HG03575 (cell line): ENCODE data around the gene PDGFA.
"Not testable (repeated sequence)": the region's sequence is repeated elsewhere in the genome, so short reads cannot be mapped to it uniquely, and the experiment has no call there.

Source experiments
- ATAC-seq: cut with Tn5 transposase; IDR thresholded peaks from one replicate; pipeline ENCODE4 v1.9.1; 2021; ENCODE audit not compliant: unreplicated experiment, insufficient number of reproducible peaks, low FRiP score; ENCODE audit errors: extremely low read depth

PDGFA gene

DNA sequence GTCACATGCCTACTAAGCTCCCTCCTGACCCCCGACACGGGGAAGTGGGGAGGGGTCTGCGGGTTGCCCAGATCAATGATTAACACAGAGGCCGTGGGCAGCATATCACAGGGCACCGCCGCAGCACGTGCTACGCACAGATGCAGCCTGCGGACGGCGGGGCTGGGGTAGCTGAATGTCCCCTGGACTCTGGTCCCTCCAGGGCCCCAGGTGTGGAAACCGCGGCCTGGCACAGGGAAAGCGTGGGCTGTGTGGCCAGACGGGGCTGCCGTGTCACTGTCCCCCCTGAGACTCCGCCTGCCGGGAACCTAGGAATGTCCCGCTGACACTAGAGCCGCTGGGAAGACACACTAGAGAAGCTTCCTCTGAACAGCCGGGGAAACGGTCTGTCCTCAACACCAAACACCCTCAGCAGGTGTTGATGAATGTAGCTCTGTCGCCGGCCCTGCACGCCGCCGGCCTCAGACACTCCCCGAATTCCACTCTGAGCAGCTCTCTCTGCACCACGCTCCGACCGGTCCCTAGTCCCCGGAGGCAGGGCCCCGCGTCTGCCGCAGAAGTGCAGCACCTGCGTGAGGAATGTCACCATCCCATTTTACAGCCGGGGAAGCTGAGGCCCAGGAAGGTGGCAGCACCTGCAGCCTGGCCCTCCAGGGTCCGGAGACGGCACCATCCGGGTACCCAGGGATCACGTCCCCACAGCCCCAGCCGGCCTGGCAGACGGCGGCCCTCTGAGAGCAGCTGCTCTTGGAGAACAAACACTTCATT is 33.4 kb upstream of the PDGFA start:
- no peak for ATAC-seq

GRCh38 chr7:552151-552867 is 32.7 kb upstream of the PDGFA start:
- not testable (repeated sequence) for ATAC-seq

- ATAC-seq: not testable (repeated sequence)
Measured at GRCh38 chr7:551615-551970, 31.9 kb upstream of the PDGFA start.

- no peak for ATAC-seq
Measured at GRCh38 chr7:550881-551614, 31.4 kb upstream of the PDGFA start.

DNA sequence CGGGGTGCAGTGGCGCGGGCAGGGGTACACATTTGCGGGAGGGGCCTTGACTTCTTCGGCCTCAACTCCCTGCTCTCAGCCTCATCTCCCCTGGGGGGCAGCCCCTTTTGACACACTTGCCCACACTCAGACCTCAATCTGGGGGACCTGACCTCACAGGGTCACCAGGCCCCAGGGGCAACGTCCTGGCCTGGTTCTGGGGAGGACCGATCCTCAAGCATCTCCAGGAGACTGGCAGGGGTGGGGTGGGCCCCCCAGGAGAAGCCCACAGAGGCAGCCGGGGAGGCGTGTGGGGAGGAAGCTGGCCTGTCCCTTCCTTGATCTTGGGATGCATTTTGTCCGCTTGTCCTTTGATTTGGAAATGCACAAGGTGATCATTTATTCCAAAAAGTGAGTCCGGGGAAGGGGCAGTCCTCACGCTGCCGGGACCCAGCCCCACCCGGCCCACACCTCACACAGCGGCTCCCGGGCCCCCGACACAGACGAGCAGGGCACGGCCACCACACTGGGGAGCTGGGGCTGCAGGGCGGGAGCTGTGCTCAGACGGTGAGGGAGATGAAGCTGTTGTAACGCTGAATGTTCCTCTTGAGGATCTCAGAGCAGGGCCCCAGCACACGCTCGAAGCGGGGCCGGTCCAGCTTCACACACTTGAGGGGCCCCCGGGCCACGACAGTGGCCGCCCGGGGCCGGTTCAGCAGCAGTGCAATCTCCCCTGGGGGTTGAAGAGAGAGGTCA is 30.4 kb upstream of the PDGFA start:
- ATAC-seq: no peak

- no peak for ATAC-seq
Measured at GRCh38 chr7:549066-549890, 29.6 kb upstream of the PDGFA start.

DNA sequence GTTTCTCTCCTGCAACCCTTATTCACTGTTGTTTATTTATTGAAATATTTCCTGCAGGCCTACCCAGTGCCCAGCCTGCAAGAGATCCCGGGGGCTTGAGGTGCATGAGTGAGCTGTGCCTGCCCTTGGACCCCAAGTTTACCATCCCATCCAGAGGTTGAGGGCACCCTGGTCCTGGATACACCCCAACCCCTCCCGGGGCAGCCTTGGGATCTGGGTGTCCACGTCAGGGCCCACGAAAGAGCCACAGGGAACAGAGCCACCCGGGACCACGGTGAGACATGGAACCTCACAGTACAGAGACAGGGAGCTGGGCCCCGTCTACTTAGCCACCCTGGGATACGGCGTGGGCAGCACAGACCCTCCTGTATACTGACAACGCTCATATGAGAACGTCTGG is 28.8 kb upstream of the PDGFA start:
- ATAC-seq: no peak

DNA sequence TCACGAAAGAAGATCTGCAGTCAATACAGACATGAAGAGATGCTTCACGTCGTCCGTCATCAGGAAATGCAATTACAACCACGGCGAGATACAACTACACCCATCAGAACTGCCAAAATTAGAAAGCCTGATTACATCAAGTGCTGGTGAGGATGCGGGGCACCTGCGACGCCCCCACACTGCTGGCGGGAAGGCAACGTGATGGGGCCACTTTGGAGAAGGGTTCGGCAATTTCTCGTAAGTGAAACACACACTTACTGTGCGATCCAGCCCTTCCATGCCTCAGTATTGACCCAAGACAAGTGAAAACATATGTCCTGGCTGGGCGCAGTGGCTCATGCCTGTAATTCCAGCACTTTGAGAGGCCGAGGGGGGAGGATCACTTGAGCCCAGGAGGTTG is 25.8 kb upstream of the PDGFA start:
- ATAC-seq: no peak

DNA sequence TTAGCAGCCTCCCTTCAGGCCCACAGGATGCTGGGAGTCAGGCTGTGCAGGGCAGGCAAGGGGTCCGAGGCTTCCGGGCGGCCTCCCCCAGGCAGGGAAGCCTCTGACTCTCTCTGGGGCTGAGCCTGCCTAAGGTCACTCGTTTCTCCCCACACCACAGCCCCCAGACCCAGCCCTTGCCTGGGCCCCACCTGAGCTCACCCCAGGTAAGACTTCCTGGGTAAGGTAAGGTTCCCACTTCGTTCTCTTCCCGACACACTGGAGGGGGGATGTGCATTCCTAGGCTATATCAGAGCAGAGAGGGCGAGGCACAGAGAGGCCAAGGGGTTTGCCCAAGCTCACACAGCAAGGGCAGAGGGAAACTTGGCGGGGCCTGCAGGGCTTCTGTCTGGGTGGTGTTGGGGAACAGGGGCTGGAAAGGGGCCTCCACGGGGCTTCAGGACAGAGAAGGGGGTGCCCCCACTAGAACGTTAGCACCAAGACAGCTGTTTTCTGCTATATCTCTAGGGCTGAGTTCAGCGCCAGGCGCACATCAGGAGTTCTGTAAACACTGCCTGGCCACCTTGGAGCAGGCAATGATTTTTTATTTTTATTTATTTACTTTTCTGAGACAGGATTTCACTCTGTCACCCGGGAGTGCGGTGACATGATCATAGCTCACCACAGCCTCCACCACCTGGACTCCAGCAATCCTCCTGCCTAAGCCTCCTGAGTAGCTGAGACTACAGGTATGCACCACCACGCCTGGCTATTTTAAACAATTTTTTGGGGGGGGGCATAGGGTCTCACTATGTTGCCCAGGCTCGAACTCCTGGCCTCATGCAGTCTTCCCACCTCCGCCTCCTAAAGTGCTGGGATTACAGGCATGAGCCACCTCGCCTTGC is 24.9 kb upstream of the PDGFA start:
- ATAC-seq: no peak

DNA sequence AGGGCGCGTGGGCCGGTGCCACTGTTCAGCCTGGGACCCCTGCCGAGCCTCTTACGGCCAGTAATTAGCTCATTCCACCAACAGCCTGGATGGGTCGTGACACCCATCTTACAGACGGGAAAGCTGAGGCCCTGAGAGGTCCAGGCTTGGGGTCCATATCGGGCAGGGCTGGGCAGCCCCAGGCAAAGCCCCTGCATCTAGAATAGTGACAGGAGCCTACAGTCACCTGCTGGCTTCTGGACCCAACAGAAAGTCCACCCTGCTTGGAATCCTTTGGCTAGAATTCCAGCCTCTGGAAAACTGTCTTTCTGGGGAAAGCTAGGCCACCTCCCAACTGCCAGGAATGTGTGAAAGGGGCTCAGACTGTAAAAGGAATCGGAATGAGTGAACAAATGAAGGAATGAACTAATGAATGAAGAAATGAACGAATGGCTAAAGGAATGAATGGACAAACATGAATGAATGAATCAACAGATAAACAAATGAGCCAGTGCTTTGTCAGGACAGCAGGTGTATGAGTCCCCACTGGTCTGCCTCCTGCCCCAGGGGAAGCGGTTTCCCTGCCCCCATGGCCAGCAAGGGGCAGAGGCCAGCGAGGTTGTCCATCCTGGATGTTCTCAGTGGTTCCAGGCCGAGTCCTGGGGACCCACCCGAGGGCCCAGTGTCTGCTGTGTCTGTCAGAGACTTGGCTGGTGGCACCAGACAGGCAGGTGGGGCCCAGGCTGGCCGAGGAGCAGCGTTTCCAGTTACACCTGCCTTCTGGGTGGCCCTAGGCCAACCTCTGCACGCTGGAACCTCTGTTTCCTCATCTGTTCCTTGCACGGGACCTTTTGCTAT is 24.1 kb upstream of the PDGFA start:
- no peak for ATAC-seq

GRCh38 chr7:542713-543500 is 23.3 kb upstream of the PDGFA start:
- no peak for ATAC-seq

GRCh38 chr7:542131-542712 is 22.6 kb upstream of the PDGFA start:
- ATAC-seq: no peak

- ATAC-seq: no peak
Measured at GRCh38 chr7:541661-542060, 22.0 kb upstream of the PDGFA start.

- ATAC-seq: no peak
Measured at GRCh38 chr7:540997-541396, 21.4 kb upstream of the PDGFA start.

GRCh38 chr7:540579-540978 is 20.9 kb upstream of the PDGFA start:
- ATAC-seq: no peak
